NCI-H1048 (cell line): Measurements from ENCODE around the gene HLA-G.

Experiments
- DNase-seq: peaks from one replicate; lab custom pipeline; 2025; lab: John Stamatoyannopoulos, UW

The HLA-G gene

GRCh38 chr6:29818892-29819291 is 8.7 kb upstream of the HLA-G start:
- DNase-seq, result no peak

DNA sequence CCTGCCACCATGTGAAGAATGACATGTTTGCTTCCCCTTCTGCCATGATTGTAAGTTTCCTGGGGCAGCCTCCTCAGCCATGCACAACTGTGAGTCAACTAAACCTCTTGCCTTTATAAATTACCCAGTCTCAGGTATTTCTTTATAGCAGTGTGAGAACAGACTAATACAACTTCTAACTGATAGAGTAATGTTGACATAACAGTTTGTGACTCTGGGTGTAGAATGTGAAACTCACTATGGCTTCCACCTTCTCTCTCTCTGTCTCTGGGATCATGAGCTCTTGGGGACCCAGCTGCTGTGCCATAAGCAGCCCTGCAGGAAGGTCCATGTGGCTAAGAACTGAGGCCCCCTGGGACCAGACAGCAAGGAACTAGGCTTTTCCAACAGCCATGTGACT is 3.5 kb upstream of the HLA-G start:
- no peak for DNase-seq

DNA sequence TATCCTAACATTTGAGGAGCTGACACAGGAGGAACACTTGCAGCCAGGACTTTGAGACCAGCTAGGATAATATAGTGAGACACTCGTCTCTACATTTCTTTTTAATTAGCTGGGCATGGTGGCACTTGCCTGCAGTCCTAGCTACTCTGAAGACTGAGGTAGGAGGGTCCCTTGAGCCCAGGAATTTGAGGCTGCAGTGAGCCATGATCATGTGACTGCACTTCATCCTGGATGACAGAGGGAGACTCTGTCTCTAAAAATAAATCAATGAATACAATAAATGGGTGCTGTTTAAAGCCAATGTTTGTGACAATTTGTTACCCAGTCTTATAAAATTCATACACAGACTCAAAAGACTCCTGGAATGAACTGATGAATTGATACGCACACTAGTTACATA is 1.8 kb upstream of the HLA-G start:
- DNase-seq, result no peak

DNA sequence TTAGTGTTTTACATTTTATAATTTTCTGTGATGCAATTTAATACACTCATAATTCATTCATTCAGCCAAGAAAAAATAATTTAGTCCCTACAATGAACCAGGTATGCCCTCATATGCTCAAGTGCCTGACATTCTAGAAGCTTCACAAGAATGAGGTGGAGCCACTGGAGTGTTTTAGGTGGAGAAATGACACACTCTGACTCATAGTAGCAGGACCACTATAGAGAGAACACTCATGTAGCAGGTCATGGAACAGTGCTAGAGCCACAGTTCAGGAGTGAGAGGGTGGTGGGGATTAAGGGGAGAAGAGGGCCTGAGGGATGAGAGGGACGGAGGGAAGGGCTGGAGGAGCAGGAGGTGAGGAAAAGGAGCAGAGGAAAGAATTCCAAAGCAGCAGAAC is 1.4 kb upstream of the HLA-G start:
- DNase-seq, result no peak

- no peak for DNase-seq
Measured at GRCh38 chr6:29828471-29828797, 809 bp downstream of the HLA-G start.

DNA sequence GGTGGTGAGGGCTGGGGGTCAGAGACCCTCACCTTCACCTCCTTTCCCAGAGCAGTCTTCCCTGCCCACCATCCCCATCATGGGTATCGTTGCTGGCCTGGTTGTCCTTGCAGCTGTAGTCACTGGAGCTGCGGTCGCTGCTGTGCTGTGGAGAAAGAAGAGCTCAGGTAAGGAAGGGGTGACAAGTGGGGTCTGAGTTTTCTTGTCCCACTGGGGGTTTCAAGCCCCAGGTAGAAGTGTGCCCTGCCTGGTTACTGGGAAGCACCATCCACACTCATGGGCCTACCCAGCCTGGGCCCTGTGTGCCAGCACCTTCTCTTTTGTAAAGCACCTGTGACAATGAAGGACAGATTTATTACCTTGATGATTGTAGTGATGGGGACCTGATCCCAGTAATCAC is 2.1 kb downstream of the HLA-G start:
- no peak for DNase-seq

DNA sequence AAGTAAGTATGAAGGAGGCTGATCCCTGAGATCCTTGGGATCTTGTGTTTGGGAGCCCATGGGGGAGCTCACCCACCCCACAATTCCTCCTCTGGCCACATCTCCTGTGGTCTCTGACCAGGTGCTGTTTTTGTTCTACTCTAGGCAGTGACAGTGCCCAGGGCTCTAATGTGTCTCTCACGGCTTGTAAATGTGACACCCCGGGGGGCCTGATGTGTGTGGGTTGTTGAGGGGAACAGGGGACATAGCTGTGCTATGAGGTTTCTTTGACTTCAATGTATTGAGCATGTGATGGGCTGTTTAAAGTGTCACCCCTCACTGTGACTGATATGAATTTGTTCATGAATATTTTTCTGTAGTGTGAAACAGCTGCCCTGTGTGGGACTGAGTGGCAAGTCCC is 2.8 kb downstream of the HLA-G start:
- no peak for DNase-seq

DNA sequence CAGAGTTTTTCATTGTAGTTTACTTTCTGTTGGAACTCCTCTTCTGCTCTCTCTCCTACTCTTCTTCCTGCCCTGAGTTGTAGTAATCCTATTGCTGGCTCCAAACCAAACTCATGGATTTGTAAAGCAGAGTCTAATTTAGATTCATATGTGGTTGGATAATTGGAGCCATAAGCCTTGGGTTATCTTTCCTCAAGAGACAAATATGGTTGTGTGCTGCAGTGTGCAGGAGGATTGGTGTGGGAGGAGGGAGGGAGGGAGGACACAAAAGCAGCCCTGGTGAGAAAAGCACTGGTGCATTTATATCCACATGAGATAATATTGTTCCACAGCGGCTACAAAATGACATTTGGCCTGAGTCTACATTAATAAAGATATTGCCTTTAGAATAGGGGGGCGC is 4.2 kb downstream of the HLA-G start:
- DNase-seq, result no peak

GRCh38 chr6:29834564-29835436 is 7.2 kb downstream of the HLA-G start:
- no peak for DNase-seq

DNA sequence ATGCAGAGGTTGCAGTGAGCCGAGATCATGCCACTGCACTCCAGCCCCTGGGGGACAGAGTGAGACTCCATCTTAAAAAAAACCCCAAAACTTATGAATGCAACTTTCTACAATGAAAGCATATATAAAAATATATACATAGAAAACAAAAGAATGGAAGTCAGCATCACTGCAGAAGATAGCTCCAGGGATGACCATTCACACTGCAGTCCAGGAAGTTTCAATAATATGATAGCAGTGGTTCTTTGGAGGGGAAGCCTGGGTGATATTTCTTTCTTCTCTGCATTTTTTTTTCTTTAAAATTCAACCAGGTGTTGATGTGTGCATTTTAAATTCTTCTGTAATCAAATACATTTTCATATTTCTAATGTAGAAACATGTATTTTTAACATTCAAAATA is 12.3 kb downstream of the HLA-G start:
- DNase-seq, result no peak

DNA sequence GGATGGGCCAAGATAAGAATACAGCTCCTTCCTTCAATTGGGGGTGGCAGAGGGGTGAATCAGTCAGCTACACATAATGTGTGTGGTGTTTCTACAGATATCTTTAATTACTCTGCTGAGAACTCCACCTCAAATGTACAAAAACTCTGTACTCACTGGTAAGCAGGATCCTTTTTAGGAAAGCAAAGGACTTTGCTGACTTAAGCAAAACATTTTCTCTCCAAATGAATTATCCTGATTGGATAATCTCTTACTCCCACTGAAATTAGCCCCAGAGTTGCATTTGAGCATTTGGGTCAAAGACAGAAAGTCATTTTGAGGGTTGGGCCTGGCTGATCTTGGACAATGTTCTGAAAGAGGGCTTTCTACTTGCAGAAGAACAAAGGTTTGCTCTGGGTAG is 13.4 kb downstream of the HLA-G start:
- no peak for DNase-seq

DNA sequence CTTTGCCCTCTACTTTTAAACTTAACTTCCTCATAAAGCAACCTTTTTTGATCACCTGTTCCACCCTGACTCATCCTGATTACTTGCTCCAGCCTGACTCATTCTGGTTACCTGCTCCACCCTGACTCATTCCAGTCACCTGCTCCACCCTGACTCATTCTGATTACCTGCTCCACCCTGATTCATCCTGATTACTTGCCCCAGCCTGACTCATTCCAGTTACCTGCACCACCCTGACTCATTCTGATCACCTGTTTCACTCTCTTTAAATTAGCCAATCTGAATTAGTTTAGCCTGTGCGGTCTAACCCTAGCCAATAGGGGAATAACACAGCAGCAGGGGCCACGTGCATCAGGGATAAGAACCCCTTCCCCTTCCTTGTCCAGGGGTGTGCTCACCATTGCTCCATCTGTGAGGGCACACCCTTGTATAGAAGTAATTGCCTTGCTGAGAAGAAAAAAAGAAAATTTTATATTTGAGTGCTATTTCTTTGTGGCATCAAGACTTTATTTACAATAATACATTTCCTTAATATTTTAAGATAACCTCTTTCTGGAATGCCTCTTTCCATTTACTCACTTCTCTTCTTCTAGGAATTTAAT is 17.9 kb downstream of the HLA-G start:
- DNase-seq, result no peak

- DNase-seq, result peak; percentile 43
Measured at GRCh38 chr6:29847871-29848630, 20.4 kb downstream of the HLA-G start.

DNA sequence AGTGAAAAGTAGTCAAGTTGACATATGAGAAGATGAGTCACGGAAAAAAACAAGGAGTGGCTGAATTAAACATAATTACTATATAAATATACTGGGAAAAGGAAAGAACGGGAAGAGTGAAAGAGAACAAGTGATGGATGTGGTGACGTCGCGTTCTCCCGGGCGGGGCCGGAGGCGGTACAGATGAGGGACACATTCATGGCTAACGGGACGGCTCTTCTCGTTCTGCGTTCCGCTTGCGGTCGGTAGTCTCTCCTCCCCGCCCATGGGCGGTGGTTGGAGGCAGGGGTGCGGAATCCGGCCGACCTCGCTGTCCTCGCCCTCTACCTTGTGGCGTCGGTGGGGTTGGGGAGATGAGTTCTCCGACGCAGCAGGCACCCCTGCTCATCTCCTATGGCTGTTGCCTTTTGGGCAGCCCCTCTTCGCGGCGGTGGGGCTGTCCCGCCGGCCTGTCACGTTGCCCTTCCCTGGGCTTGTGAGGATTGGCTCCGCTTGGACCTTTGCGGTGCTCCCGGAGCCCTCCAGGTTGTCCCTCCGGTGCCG is 22.5 kb downstream of the HLA-G start:
- DNase-seq, result no peak

DNA sequence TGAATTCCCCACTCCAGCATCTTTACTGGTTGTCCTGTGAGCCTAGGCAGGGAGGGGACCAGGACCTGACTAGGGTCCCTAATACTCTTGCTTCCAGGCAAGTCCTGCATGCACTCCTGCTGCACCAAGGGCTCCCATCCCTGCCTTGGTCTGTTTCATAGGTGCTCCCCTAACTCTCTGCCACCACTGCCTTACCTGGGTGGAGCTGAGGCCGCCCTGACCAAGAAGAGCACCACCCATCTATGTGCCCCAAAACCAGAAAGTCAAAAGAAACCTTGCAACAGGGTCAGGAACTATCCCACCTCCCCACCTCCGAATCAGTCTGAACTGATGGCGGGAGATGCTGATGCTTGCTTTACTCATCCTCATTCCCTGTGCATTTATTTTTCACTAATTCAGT is 23.6 kb downstream of the HLA-G start:
- no peak for DNase-seq

GRCh38 chr6:29853245-29853644 is 25.6 kb downstream of the HLA-G start:
- no peak for DNase-seq

GRCh38 chr6:29858006-29858405 is 30.4 kb downstream of the HLA-G start:
- DNase-seq, result no peak

DNA sequence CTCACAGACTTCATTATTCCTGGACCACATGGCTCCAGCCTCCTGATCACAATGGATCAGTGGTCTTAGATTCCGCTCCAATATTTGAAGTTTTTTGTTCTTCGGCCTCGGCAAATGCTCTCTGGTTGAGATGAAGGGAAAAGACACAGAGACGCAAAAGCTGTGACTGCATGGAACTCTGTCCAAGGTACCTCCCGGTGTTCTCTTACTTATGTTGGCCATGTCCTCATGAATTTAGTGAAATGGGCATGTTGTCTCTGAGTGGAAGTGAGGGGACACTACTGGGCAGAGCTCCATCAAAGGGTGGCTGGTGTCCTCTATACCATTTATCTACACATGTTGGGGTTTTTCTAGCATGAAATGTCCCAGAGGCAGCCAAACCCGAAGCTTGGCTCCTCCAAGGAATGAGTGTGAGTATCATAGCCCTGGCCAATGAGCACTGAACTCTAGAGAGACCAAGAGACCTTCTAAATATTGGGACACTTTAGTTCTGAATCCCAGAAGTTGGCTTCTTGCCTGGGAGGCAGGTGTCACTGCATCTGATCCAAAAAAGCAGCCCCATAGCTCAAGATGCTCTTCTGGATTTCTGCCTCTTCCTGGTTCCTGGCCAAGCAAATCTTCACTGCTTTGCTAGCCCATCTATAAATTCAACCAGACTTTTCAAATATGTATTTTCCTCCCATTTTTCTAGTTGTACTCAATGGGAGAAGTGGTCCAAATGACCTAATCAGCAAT is 34.1 kb downstream of the HLA-G start:
- DNase-seq, result no peak

DNA sequence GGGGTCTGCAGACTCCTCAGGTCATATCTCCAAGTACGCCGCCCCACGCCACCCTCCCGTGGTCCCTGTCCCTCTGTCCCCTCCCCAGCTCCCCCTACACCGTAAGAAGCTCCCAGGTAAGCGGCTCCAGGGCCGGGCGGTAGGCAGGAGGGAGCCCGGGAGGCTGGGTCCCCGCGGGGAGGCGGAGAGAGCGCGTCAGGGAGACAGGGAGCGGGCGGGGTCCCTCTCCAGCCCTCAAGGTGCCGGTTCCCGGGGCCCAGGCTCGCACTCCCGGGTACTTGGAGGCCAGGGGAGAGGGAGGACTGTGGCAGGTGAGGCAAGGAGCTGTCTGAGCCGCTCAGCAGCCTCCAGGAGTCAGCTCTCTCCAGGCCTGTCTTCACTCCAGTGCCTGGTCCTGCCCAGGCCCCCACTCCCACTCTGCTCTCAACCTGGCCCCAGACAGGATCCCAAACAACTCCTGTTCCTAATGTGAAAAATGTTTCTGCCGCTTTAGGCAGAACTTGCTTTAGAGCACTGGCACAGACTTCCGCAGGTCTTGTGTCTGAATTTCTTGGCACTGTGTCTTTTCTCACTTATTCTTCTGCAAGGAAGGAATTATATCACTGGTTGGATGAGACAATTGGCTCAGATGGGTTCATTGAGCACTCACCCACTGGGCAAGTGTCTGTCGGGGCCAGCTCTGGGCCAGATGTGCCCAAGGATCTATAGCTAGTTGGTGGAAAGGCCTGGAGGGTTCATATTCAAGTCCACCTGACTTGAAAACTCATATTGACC is 36.6 kb downstream of the HLA-G start:
- DNase-seq, result no peak

GRCh38 chr6:29865631-29866030 is 38.0 kb downstream of the HLA-G start:
- no peak for DNase-seq

DNA sequence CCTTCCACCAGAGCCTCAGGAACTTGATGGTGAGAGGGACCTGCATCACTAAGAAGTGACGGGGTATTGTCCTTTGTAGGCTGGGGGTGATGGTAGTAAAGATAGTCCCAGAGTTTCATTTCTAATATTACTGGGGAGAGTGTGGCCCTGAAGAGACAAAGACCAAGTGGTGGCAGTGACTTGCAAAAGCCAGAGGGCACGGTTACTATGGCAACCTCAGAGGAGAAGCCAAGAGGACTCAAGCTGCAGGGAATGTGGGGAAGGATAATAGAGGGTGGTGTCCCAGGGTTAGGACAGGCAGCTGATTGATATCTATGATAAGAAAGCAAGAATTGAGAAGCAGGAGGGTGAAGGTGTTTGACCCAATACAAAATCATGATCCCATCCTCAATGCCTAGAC is 42.5 kb downstream of the HLA-G start:
- no peak for DNase-seq
